Right lobe of liver (tissue), 4 donors: Measurements from ENCODE around the gene GPC5.

Experiments used
- CTCF ChIP-seq, 4 donors: fragments of 200-600 bp in 3 of 4; fragments of 450-650 bp in 1 of 4; IDR thresholded peaks; one replicate each; pipeline versions ENCODE4 v1.5.1 to v1.8.0; 2016 to 2022; ENCODE audit warnings: antibody characterized with exemption in 4 of 4, mild to moderate bottlenecking in 2 of 4
- POLR2A ChIP-seq: fragments of 450-650 bp; IDR thresholded peaks from one replicate; pipeline ENCODE4 v1.6.1; 2017; ENCODE audit warnings: antibody characterized with exemption, mild to moderate bottlenecking
- donor health status: DM: no; HTN: no; CAD: no.
- donor health status: DM: no; HTN: no; CAD: no.
- donor health status: DM: no; HTN: yes; CAD: no.

- TF ChIP-seq CTCF (IDR thresholded peaks at IDR 0.05) (no peak), POLR2A (no peak)
These were observed 414.8 kb downstream of the GPC5 start for GRCh38 chr13:91813253-91813652.
